ENCODE data around the gene CREBBP. TPM values are rescaled to one million over a fixed set of nuclear protein-coding genes. Genes with fewer than 3 reads are reported as not detected.
A peak's percentile ranks its signal among the peaks of the same experiment; 100 is the strongest.

CREBBP gene
- total and polyA plus RNA-seq, 2 experiments from 2014 or later, result 36.9 to 54.8 TPM

- Histone ChIP-seq H3K4me1 (ENCODE audit: insufficient read depth) (peaks cover 24% of the 10 kb centered on the region), H3K27ac (ENCODE audit: low read depth) (no peak within 1 kb of the TSS), H3K36me3 (ENCODE audit: insufficient read depth) (no peaks in the 10 kb centered on the region), H3F3A (replicated peaks; ENCODE audit: low read depth) (0 out of 2 replicates have a peak, but pooled peaks cover 7% of the 10 kb centered on the region), H2AFZ (peak within 1 kb of the TSS; percentile 98), H3K27me3 (ENCODE audit: insufficient read depth) (no peaks in the 10 kb centered on the region), H3K4me2 (peak within 1 kb of the TSS; percentile 100), H3K4me3 (peak within 1 kb of the TSS; percentile 95), H4K20me1 (replicated peaks; ENCODE audit: insufficient read depth) (peaks cover 23% of the 10 kb centered on the region), H3K9me2 (ENCODE audit: insufficient read depth) (no peaks in the 10 kb centered on the region), H3K79me2 (replicated peaks; ENCODE audit: insufficient read depth) (peaks cover 47% of the 10 kb centered on the region)
- H3K36me3 Mint-ChIP-seq (ENCODE audit: low read depth), result peaks cover 28% of the 10 kb centered on the region
- H3K4me1 Mint-ChIP-seq, result peaks cover 28% of the 10 kb centered on the region
- peak within 1 kb of the TSS; percentile 96 for H3K4me3 Mint-ChIP-seq
- peak within 1 kb of the TSS; percentile 95 for H3K27ac Mint-ChIP-seq
- peak; percentile 71 for DNase-seq (ENCODE audit: low spot score)
- H3K27me3 Mint-ChIP-seq (ENCODE audit: insufficient read depth, low read depth, poor library complexity), result peaks cover 15% of the 10 kb centered on the region
- TF ChIP-seq CREB1 (CRISPR knock-in tag; IDR thresholded peaks at IDR 0.05; ENCODE audit: low read depth) (peak; percentile 98), ZNF331 (CRISPR knock-in tag; IDR thresholded peaks at IDR 0.05; ENCODE audit: low read depth) (no peak), EZH2phosphoT487 (IDR thresholded peaks at IDR 0.05; ENCODE audit: unreplicated experiment) (no peak), POLR2AphosphoS5 (IDR thresholded peaks at IDR 0.05; ENCODE audit: low read depth) (peak; percentile 94), STAT1 (IDR thresholded peaks at IDR 0.05; ENCODE audit: unreplicated experiment) (no peak), REST (IDR thresholded peaks at IDR 0.05; ENCODE audit: unreplicated experiment) (no peak)
- no peaks in the 10 kb centered on the region for H3K9me3 Mint-ChIP-seq
- ATAC-seq, result peak; percentile 75
Measured at GRCh38 chr16:3717235-3718018, 163.1 kb downstream of the CREBBP start, which contains the start of gene TRAP1. TSS of gene TRAP1 (minus strand) at chr16:3717524. CDS start at chr16:3717508, 16 bp downstream.

GRCh38 chr16:3716831-3717234 is 163.7 kb downstream of the CREBBP start:
- Mint-ChIP-seq H3K27me3 (ENCODE audit: insufficient read depth, low read depth, poor library complexity) (peaks cover 12% of the 10 kb centered on the region), H3K4me1 (peaks cover 32% of the 10 kb centered on the region), H3K9me3 (no peaks in the 10 kb centered on the region), H3K27ac (peak overlapping the region; percentile 95), H3K4me3 (peak overlapping the region; percentile 96), H3K36me3 (ENCODE audit: low read depth) (peaks cover 30% of the 10 kb centered on the region)
- 0 out of 2 replicates have a peak, but pooled peaks cover 7% of the 10 kb centered on the region for H3F3A ChIP-seq (replicated peaks; ENCODE audit: low read depth)
- peak overlapping the region; percentile 95 for H3K4me3 ChIP-seq
- H3K79me2 ChIP-seq (replicated peaks; ENCODE audit: insufficient read depth), result peaks cover 52% of the 10 kb centered on the region
- H3K9me2 ChIP-seq (ENCODE audit: insufficient read depth), result no peaks in the 10 kb centered on the region
- peak overlapping the region; percentile 89 for H2AFZ ChIP-seq
- peak; percentile 53 for ATAC-seq
- H3K4me2 ChIP-seq, result peak overlapping the region; percentile 100
- no peaks in the 10 kb centered on the region for H3K27me3 ChIP-seq (ENCODE audit: insufficient read depth)
- no peak overlapping the region for H3K27ac ChIP-seq (ENCODE audit: low read depth)
- no peaks in the 10 kb centered on the region for H3K36me3 ChIP-seq (ENCODE audit: insufficient read depth)
- DNase-seq (ENCODE audit: low spot score), result peak; percentile 60
- peaks cover 27% of the 10 kb centered on the region for H3K4me1 ChIP-seq (ENCODE audit: insufficient read depth)
- peaks cover 23% of the 10 kb centered on the region for H4K20me1 ChIP-seq (replicated peaks; ENCODE audit: insufficient read depth)
- no peak for TF ChIP-seq ZNF462 (CRISPR knock-in tag; IDR thresholded peaks at IDR 0.05)
- TF ChIP-seq CTCF (conservative IDR thresholded peaks at IDR 0.05; ENCODE audit: low read depth in 2 of 2), result no peak
